Measurements from ENCODE around the gene SAE1.

DNA sequence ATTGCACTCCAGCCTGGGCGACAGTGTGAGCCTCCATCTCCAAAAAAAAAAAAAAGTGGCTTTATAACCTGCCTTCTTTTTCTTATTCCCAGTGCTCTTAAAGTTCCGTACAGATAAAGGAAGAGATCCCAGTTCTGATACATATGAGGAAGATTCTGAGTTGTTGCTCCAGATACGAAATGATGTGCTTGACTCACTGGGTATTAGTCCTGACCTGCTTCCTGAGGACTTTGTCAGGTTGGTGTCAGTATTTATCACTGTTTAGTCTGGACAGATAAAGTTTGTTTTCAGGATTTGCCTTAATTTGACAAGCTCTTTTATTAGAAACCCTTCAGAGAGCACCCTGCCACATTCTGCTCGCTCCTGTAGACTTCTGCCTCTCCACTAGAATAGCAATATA is 66.5 kb downstream of the SAE1 start:
- TF ChIP-seq, protein P1, sequence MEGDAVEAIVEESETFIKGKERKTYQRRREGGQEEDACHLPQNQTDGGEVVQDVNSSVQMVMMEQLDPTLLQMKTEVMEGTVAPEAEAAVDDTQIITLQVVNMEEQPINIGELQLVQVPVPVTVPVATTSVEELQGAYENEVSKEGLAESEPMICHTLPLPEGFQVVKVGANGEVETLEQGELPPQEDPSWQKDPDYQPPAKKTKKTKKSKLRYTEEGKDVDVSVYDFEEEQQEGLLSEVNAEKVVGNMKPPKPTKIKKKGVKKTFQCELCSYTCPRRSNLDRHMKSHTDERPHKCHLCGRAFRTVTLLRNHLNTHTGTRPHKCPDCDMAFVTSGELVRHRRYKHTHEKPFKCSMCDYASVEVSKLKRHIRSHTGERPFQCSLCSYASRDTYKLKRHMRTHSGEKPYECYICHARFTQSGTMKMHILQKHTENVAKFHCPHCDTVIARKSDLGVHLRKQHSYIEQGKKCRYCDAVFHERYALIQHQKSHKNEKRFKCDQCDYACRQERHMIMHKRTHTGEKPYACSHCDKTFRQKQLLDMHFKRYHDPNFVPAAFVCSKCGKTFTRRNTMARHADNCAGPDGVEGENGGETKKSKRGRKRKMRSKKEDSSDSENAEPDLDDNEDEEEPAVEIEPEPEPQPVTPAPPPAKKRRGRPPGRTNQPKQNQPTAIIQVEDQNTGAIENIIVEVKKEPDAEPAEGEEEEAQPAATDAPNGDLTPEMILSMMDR (conservative IDR thresholded peaks at IDR 0.05; ENCODE audit: low read depth, low read length), result no peak
- TF ChIP-seq EZH2 (IDR thresholded peaks at IDR 0.05; ENCODE audit: borderline replicate concordance, low read depth, low read length, poor library complexity, severe bottlenecking), result no peak
